Duodenal mucosa (tissue), 2 donors: ENCODE measurements around the gene OR52A5.

Experiments used
- H3K27ac ChIP-seq: one replicate; pipeline ENCODE4 v1.7.0; 2013; ENCODE audit warnings: low read depth, low read length
- H3K27me3 ChIP-seq, 2 donors: one replicate each; pipeline ENCODE4 v1.7.0; 2013; ENCODE audit warnings: low read length in 2 of 2, control low read depth in 1 of 2; ENCODE audit not compliant: insufficient read depth in 2 of 2, control insufficient read depth in 1 of 2
- H3K36me3 ChIP-seq, 2 donors: one replicate each; pipeline ENCODE4 v1.7.0; 2013; ENCODE audit warnings: low read length in 2 of 2, control low read depth in 1 of 2; ENCODE audit not compliant: insufficient read depth in 2 of 2, control insufficient read depth in 1 of 2
- H3K4me1 ChIP-seq, 2 donors: one replicate each; pipeline ENCODE4 v1.7.0; 2013; ENCODE audit warnings: low read length in 2 of 2, control low read depth in 1 of 2; ENCODE audit not compliant: insufficient read depth in 2 of 2, control insufficient read depth in 1 of 2
- H3K4me3 ChIP-seq, 2 donors: one replicate each; pipeline ENCODE4 v1.7.0; 2013; ENCODE audit warnings: low read length in 2 of 2, low read depth in 1 of 2
- H3K9ac ChIP-seq, 2 donors: one replicate each; pipeline ENCODE4 v1.7.0; 2013; ENCODE audit warnings: low read length in 2 of 2, low read depth in 1 of 2
- H3K9me3 ChIP-seq, 2 donors: one replicate each; pipeline ENCODE4 v1.7.0; 2013; ENCODE audit warnings: low read length in 2 of 2, control low read depth in 1 of 2; ENCODE audit not compliant: control insufficient read depth in 1 of 2

OR52A5 gene

DNA sequence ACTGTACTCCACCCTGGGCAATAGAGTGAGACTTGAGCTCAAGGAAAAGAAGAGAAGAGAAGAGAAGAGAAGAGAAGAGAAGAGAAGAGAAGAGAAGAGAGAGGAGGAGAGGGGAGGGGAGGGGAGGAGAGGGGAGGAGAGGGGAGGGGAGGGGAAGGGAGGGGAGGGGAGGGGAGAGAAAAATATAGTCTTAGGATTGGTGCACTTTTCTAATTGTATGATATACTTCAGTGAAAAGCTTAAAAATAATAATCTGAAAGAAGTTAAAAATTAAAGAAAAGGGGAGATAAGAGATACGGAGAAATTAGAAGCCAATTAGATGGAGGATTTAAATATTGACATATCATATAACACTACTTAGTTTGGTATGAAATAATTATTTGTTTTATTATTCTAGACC lies 19.3 kb downstream of the OR52A5 start:
- Histone ChIP-seq H3K9ac (no peak overlapping the region), H3K36me3 (no peaks in the 10 kb centered on the region), H3K4me3 (no peak overlapping the region), H3K9me3 (no peaks in the 10 kb centered on the region), H3K27ac (no peak overlapping the region), H3K4me1 (no peaks in the 10 kb centered on the region), H3K27me3 (no peaks in the 10 kb centered on the region)

DNA sequence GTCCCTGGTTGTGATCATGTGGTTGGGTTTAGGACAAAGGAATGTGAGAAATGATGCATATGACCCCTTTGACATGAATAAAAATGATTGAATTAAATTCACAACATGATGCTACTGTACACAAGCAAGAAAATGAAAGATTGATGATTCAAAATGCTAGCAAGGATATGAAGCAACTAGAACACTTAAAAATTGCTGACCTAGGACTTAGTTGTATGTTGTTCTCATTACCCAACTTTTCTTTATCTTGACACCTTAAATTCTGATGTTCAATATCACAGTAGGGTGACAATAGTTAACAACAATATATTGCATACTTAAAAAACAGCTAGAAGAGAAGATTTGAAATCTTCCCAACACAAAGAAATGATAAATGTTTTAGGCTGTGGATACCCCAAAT lies 20.6 kb downstream of the OR52A5 start:
- Histone ChIP-seq H3K9ac (no peak overlapping the region), H3K36me3 (no peaks in the 10 kb centered on the region), H3K27ac (no peak overlapping the region), H3K9me3 (no peaks in the 10 kb centered on the region), H3K27me3 (no peaks in the 10 kb centered on the region), H3K4me1 (no peaks in the 10 kb centered on the region), H3K4me3 (no peak overlapping the region)

- Histone ChIP-seq H3K27ac (no peak overlapping the region), H3K4me3 (no peak overlapping the region), H3K4me1 (no peaks in the 10 kb centered on the region), H3K9me3 (no peaks in the 10 kb centered on the region), H3K36me3 (no peaks in the 10 kb centered on the region), H3K9ac (no peak overlapping the region), H3K27me3 (no peaks in the 10 kb centered on the region)
Measured at GRCh38 chr11:5115339-5115738, 22.8 kb downstream of the OR52A5 start.

GRCh38 chr11:5107285-5107684 lies 30.9 kb downstream of the OR52A5 start:
- Histone ChIP-seq H3K4me3 (no peak overlapping the region), H3K27ac (no peak overlapping the region), H3K27me3 (no peaks in the 10 kb centered on the region), H3K9ac (no peak overlapping the region), H3K9me3 (no peaks in the 10 kb centered on the region), H3K36me3 (no peaks in the 10 kb centered on the region), H3K4me1 (no peaks in the 10 kb centered on the region)

DNA sequence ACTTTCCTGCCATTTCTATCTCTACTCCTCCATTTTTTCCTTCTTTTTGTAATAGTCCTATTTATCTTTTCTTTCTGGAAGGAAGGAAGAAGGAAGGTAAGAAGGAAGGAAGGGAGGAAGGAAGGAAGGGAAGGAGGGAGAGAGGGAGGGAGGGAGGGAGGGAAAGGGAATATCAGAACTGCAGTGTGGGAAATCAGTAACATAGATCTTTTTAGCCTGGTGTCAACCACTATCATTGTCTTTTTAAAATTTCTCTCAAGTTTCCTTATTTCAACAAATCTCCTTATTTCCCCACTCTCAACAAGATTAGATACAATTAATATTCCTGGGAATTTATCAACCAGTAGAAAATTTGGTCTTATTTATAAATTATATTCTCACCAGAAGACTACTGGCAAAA lies 35.1 kb downstream of the OR52A5 start:
- Histone ChIP-seq H3K4me3 (no peak overlapping the region), H3K9me3 (no peaks in the 10 kb centered on the region), H3K27me3 (no peaks in the 10 kb centered on the region), H3K4me1 (no peaks in the 10 kb centered on the region), H3K9ac (no peak overlapping the region), H3K27ac (no peak overlapping the region), H3K36me3 (no peaks in the 10 kb centered on the region)

GRCh38 chr11:5102246-5102645 lies 35.9 kb downstream of the OR52A5 start:
- Histone ChIP-seq H3K9me3 (no peaks in the 10 kb centered on the region), H3K36me3 (no peaks in the 10 kb centered on the region), H3K27me3 (no peaks in the 10 kb centered on the region), H3K9ac (no peak overlapping the region), H3K4me1 (no peaks in the 10 kb centered on the region), H3K27ac (no peak overlapping the region), H3K4me3 (no peak overlapping the region)

DNA sequence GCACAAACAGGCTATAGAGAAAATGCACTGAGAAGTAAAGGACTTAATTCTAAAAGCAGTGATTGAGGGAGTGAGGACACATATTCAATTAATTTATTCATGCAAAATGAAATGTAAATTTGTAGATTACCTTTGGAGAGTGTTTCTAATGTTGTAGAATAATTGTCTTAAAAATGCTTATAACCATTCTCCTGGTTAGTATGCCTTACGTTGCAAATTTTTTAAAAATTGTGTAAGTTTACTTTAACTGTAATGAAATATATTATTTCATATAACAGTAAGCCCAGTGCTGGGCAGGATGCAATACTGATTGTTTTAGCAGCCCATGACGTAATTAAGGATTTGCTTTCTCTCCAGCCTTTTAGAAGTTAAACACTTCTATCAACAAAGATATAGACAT lies 42.1 kb downstream of the OR52A5 start:
- Histone ChIP-seq H3K4me1 (no peaks in the 10 kb centered on the region), H3K36me3 (no peaks in the 10 kb centered on the region), H3K9me3 (no peaks in the 10 kb centered on the region), H3K27ac (no peak overlapping the region), H3K27me3 (no peaks in the 10 kb centered on the region), H3K9ac (no peak overlapping the region), H3K4me3 (no peak overlapping the region)

DNA sequence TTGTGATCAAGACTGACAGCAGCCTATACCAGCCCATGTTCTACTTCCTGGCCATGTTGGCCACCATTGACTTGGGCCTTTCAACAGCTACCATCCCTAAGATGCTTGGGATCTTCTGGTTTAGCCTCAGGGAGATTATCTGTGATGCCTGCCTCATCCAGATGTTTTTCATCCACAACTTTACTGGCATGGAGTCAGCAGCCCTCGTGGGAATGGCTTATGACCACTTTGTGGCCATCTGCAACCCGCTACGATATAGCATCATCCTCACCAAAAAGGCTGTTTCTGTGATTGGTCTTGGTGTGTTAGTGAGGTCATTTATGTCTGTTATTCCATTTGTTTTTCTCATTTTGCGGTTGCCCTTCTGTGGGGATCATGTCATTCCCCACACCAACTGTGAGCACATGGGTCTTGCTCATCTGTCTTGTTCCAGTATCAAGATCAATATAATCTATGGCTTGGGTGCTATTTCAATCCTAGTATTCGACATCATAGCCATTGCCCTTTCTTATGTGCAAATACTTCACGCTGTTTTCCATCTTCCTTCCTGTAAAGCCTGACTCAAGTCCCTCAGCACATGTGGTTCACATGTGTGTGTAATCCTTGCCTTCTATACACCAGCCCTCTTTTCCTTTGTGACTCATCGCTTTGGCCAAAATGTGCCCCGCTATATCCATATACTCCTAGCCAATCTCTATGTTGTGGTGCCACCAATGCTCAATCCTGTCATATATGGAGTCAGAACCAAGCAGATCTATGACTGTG lies 45.2 kb downstream of the OR52A5 start:
- Histone ChIP-seq H3K27me3 (no peaks in the 10 kb centered on the region), H3K27ac (no peak overlapping the region), H3K4me3 (no peak overlapping the region), H3K36me3 (no peaks in the 10 kb centered on the region), H3K9ac (no peak overlapping the region), H3K4me1 (no peaks in the 10 kb centered on the region), H3K9me3 (no peaks in the 10 kb centered on the region)

DNA sequence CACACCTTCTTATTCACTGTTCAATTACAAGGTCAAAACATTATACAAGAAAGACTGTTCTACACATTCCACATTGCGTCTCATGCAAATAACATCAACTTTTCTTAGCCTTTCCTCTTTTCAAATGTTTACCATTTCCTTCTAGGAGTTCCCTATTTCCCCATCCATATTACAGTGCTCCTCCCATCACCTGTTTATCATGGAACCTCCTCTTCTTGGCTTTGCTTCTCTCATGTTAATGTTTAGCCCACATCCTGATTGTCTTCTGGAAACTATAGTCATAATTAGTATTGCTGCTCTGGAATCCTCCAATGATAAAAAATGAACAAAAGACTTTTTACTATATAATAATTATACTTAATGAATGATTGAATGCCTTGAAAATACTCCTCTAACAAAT lies 47.5 kb downstream of the OR52A5 start:
- Histone ChIP-seq H3K9ac (no peak overlapping the region), H3K27me3 (no peaks in the 10 kb centered on the region), H3K27ac (no peak overlapping the region), H3K4me1 (no peaks in the 10 kb centered on the region), H3K36me3 (no peaks in the 10 kb centered on the region), H3K9me3 (no peaks in the 10 kb centered on the region), H3K4me3 (no peak overlapping the region)

DNA sequence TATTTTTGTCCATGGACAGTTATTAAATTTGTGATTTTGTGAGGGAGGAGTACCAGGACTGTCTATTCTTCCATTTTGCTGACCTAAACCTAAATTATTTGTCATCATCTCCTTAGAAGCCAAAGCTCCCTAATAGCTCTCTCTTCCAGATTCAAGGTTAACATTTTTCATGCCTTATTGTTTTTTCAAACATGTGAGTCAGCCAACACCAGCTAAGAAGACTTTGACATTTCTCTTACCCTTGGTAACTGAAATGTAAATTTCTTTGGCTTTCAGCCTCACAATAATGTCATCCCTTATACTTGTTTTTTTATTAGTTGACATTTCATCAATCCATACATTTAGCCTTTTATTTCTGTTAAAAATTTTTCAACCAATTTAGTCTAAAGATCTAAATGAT lies 49.6 kb downstream of the OR52A5 start:
- H3K27ac ChIP-seq, result no peak overlapping the region
- no peaks in the 10 kb centered on the region for H3K9me3 ChIP-seq
- no peak overlapping the region for H3K4me3 ChIP-seq
- no peak overlapping the region for H3K9ac ChIP-seq
- no peaks in the 10 kb centered on the region for H3K4me1 ChIP-seq
- H3K27me3 ChIP-seq, result no peaks in the 10 kb centered on the region
- no peaks in the 10 kb centered on the region for H3K36me3 ChIP-seq

DNA sequence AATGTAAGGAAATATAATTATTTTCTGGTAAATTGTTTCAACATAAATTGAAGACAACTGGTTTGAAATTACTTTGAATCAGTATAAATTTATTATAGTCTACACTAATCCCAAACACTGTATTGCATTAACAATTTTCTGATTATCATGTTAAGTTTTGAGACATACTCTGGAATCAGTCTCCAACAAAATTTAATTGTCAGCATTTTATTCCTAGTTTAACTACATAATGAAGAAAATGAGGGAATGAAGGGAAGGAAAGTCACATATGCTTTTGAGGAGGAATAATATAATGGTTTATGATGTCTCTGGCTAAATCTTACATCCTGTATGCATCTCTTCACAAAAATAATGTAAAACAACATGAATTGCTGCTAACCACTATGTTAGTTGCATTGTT lies 54.6 kb downstream of the OR52A5 start:
- H3K9me3 ChIP-seq, result no peaks in the 10 kb centered on the region

More for the DNA sequence above, 54.6 kb downstream of the OR52A5 start:
- H3K4me1 ChIP-seq, result no peaks in the 10 kb centered on the region
- no peak overlapping the region for H3K9ac ChIP-seq
- H3K36me3 ChIP-seq, result no peaks in the 10 kb centered on the region
- no peak overlapping the region for H3K4me3 ChIP-seq
- no peaks in the 10 kb centered on the region for H3K27me3 ChIP-seq
- no peak overlapping the region for H3K27ac ChIP-seq
